ENCODE data around the gene SLC35G1. TPM values are rescaled to one million over a fixed set of nuclear protein-coding genes. Genes with fewer than 3 reads are reported as not detected.

The SLC35G1 gene
- total and polyA plus RNA-seq, 4 donors, result 2.2 to 7.6 (median 3.2) TPM

DNA sequence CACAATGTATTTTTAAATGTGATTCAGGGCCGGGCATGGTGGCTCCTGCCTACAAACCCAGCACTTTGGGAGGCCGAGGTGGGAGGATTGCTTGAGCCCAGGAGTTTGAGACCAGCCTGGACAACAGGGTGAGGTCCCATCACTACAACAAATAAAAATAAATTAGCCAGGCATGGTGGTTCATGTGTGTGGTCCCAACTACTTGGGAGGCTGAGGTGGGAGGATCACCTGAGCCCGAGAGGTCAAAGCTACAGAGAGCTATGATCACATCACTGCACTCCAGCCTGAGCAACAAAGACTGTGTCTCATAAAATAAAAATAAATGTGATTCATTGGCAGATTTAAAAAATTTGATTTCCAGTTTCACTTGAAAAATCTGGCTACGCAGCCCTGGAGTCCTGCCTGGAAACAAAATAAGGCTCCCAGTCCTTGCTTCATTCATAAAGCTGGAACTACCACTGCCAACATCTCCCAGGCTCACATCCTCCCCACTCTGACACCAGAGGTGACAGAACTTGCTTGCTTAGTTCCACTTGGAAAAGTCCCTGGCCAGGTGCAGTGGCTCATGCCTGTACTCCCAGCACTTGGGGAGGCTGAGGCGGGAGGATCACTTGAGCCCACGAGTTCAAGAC, 27.9 kb upstream of the SLC35G1 start:
- Histone ChIP-seq H3K9ac (ENCODE audit: low read depth in 1 of 2, low read length in 2 of 2) (no peak overlapping the region), H3K36me3 (ENCODE audit: control insufficient read depth in 4 of 4, insufficient read depth in 3 of 4, low read depth in 1 of 4, low read length in 3 of 4) (no peaks in the 10 kb centered on the region), H3K9me3 (ENCODE audit: control insufficient read depth in 4 of 4, low read length in 3 of 4) (no peaks in the 10 kb centered on the region), H3K27ac (ENCODE audit: low read depth in 1 of 2, low read length in 2 of 2) (no peak overlapping the region), H3K4me1 (ENCODE audit: control insufficient read depth in 4 of 4, insufficient read depth in 4 of 4, low read length in 3 of 4) (no peaks in the 10 kb centered on the region), H3K27me3 (ENCODE audit: control insufficient read depth in 4 of 4, insufficient read depth in 4 of 4, low read length in 3 of 4) (no peaks in the 10 kb centered on the region), H3K4me3 (ENCODE audit: low read depth in 1 of 3, low read length in 3 of 3) (no peak overlapping the region)
- 76% methylated on average over 6 of the region's 6 CpGs for WGBS
- TF ChIP-seq HNF4A (conservative IDR thresholded peaks at IDR 0.05) (no peak), YY1 (IDR thresholded peaks at IDR 0.05) (no peak), TAF1 (conservative IDR thresholded peaks at IDR 0.05) (no peak), SP1 (IDR thresholded peaks at IDR 0.05) (no peak), FOXA2 (IDR thresholded peaks at IDR 0.05) (no peak), HNF4G (IDR thresholded peaks at IDR 0.05) (no peak), FOXA1 (IDR thresholded peaks at IDR 0.05) (no peak), JUND (IDR thresholded peaks at IDR 0.05) (no peak), EGR1 (IDR thresholded peaks at IDR 0.05; ENCODE audit: low read depth in 2 of 2) (no peak)
- TF ChIP-seq, protein P1, sequence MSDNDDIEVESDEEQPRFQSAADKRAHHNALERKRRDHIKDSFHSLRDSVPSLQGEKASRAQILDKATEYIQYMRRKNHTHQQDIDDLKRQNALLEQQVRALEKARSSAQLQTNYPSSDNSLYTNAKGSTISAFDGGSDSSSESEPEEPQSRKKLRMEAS (IDR thresholded peaks at IDR 0.05), result no peak
- TF ChIP-seq, protein P2, sequence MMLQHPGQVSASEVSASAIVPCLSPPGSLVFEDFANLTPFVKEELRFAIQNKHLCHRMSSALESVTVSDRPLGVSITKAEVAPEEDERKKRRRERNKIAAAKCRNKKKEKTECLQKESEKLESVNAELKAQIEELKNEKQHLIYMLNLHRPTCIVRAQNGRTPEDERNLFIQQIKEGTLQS (IDR thresholded peaks at IDR 0.05), result no peak
- TF ChIP-seq, protein P3, sequence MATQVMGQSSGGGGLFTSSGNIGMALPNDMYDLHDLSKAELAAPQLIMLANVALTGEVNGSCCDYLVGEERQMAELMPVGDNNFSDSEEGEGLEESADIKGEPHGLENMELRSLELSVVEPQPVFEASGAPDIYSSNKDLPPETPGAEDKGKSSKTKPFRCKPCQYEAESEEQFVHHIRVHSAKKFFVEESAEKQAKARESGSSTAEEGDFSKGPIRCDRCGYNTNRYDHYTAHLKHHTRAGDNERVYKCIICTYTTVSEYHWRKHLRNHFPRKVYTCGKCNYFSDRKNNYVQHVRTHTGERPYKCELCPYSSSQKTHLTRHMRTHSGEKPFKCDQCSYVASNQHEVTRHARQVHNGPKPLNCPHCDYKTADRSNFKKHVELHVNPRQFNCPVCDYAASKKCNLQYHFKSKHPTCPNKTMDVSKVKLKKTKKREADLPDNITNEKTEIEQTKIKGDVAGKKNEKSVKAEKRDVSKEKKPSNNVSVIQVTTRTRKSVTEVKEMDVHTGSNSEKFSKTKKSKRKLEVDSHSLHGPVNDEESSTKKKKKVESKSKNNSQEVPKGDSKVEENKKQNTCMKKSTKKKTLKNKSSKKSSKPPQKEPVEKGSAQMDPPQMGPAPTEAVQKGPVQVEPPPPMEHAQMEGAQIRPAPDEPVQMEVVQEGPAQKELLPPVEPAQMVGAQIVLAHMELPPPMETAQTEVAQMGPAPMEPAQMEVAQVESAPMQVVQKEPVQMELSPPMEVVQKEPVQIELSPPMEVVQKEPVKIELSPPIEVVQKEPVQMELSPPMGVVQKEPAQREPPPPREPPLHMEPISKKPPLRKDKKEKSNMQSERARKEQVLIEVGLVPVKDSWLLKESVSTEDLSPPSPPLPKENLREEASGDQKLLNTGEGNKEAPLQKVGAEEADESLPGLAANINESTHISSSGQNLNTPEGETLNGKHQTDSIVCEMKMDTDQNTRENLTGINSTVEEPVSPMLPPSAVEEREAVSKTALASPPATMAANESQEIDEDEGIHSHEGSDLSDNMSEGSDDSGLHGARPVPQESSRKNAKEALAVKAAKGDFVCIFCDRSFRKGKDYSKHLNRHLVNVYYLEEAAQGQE (IDR thresholded peaks at IDR 0.05), result no peak
- TF ChIP-seq, protein P4, sequence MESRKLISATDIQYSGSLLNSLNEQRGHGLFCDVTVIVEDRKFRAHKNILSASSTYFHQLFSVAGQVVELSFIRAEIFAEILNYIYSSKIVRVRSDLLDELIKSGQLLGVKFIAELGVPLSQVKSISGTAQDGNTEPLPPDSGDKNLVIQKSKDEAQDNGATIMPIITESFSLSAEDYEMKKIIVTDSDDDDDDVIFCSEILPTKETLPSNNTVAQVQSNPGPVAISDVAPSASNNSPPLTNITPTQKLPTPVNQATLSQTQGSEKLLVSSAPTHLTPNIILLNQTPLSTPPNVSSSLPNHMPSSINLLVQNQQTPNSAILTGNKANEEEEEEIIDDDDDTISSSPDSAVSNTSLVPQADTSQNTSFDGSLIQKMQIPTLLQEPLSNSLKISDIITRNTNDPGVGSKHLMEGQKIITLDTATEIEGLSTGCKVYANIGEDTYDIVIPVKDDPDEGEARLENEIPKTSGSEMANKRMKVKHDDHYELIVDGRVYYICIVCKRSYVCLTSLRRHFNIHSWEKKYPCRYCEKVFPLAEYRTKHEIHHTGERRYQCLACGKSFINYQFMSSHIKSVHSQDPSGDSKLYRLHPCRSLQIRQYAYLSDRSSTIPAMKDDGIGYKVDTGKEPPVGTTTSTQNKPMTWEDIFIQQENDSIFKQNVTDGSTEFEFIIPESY (IDR thresholded peaks at IDR 0.05), result no peak
- no peak for DNase-seq (ENCODE audit: low spot score)

DNA sequence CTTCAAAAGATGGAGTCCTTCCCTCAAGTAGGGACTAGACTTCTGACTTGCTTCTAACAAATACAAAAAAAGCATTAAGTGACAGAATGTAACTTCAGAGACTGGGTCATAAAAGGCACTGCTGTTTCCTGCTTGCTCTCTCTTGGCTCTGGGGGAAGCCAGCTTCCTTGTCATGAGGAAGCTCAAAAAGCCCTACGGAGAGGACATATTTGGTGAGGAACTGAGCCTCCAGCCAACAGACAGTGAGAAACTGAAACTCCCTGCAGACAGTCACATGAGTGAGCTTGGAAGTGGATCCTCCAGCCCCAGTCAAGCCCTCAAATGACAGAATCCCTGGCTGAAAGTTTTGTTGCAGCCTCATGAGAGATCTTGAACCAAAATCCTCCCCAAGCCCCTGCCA, 26.3 kb upstream of the SLC35G1 start:
- Histone ChIP-seq H3K4me3 (ENCODE audit: low read depth in 1 of 3, low read length in 3 of 3) (no peak overlapping the region), H3K9ac (ENCODE audit: low read depth in 1 of 2, low read length in 2 of 2) (no peak overlapping the region), H3K9me3 (ENCODE audit: control insufficient read depth in 4 of 4, low read length in 3 of 4) (no peaks in the 10 kb centered on the region), H3K27me3 (ENCODE audit: control insufficient read depth in 4 of 4, insufficient read depth in 4 of 4, low read length in 3 of 4) (peaks cover 0 to 3% (median 0%) of the 10 kb centered on the region in 4 donors), H3K36me3 (ENCODE audit: control insufficient read depth in 4 of 4, insufficient read depth in 3 of 4, low read depth in 1 of 4, low read length in 3 of 4) (no peaks in the 10 kb centered on the region), H3K4me1 (ENCODE audit: control insufficient read depth in 4 of 4, insufficient read depth in 4 of 4, low read length in 3 of 4) (no peaks in the 10 kb centered on the region), H3K27ac (ENCODE audit: low read depth in 1 of 2, low read length in 2 of 2) (no peak overlapping the region)
- no peak for TF ChIP-seq HNF4G (IDR thresholded peaks at IDR 0.05)
- no peak for TF ChIP-seq FOXA1 (IDR thresholded peaks at IDR 0.05)
- no peak for TF ChIP-seq RXRA (IDR thresholded peaks at IDR 0.05)
- no peak for DNase-seq (ENCODE audit: low spot score)
- WGBS, result 78% methylated on average over 1 of the region's 1 CpG

All from liver (tissue), 9 donors.